Measurements from ENCODE around the gene HMCN2.

HMCN2 gene

DNA sequence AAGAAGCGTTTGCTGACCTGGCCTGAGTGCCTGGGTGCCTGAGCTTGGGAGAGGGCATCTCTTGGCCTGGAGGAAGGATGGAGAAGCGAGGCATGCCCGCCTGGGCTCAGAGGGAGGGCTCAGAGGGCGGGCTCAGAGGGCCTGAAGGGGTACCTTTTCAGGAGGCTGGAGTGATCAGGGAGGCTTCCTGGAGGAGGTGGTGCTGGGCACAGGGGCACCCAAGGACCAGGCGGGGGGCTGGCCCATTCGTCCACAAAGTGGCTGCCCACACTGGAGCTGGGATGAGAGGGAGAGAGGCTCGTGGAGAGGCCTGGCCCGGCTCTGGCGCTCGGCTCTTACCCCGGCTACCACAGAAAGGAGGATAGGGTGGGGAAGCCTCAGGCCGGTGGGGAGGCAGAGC is 212.0 kb downstream of the HMCN2 start:
- Histone ChIP-seq H2AK5ac (ENCODE audit: low read length, severe bottlenecking) (no peak overlapping the region), H3K27me3 (ENCODE audit: control insufficient read depth in 1 of 2, insufficient read depth in 1 of 2, low read length in 2 of 2) (no peaks in the 10 kb centered on the region), H2BK15ac (ENCODE audit: low read depth, poor library complexity, severe bottlenecking) (no peak overlapping the region), H4K8ac (ENCODE audit: low read length) (no peak overlapping the region), H2AFZ (ENCODE audit: low read depth, low read length) (no peak overlapping the region), H3K27ac (ENCODE audit: low read length, poor library complexity, severe bottlenecking) (no peak overlapping the region), H2BK5ac (ENCODE audit: low read depth, low read length, poor library complexity, severe bottlenecking) (no peak overlapping the region), H3K23ac (ENCODE audit: low read length in 2 of 2) (no peak overlapping the region), H3K9me3 (ENCODE audit: control insufficient read depth, low read length) (no peaks in the 10 kb centered on the region), H3K4me1 (ENCODE audit: control insufficient read depth, insufficient read depth, low read depth, low read length) (no peaks in the 10 kb centered on the region), H3K4me2 (ENCODE audit: low read length, poor library complexity, severe bottlenecking) (no peak overlapping the region), H3K18ac (ENCODE audit: low read depth in 1 of 2, low read length in 2 of 2) (no peak overlapping the region), H2BK120ac (ENCODE audit: low read depth, low read length) (no peak overlapping the region), H3K79me1 (replicated peaks; ENCODE audit: low read length, poor library complexity, severe bottlenecking) (no peaks in the 10 kb centered on the region), H3K4ac (ENCODE audit: low read depth in 1 of 2, low read length in 2 of 2) (no peak overlapping the region), H3K4me3 (ENCODE audit: insufficient read depth in 1 of 2, low read depth in 1 of 2, low read length in 2 of 2) (no peak overlapping the region), H2BK12ac (ENCODE audit: low read length in 2 of 2) (no peak overlapping the region), H3K36me3 (ENCODE audit: control insufficient read depth in 1 of 2, insufficient read depth in 2 of 2, low read depth in 1 of 2, low read length in 2 of 2) (peaks cover 49 to 91% of the 10 kb centered on the region in 2 experiments), H3K9ac (ENCODE audit: low read length) (no peak overlapping the region), H4K91ac (ENCODE audit: low read length) (no peak overlapping the region), H3K14ac (ENCODE audit: low read length in 2 of 2) (no peak overlapping the region)
- 88% methylated on average over 12 of the region's 12 CpGs for WGBS
- no peak for DNase-seq

- no peak overlapping the region for H3K4ac ChIP-seq (ENCODE audit: low read depth in 1 of 2, low read length in 2 of 2)
- no peaks in the 10 kb centered on the region for H3K9me3 ChIP-seq (ENCODE audit: control insufficient read depth, low read length)
- H3K27me3 ChIP-seq (ENCODE audit: control insufficient read depth in 1 of 2, insufficient read depth in 1 of 2, low read length in 2 of 2): no peaks in the 10 kb centered on the region
- H3K18ac ChIP-seq (ENCODE audit: low read depth in 1 of 2, low read length in 2 of 2): no peak overlapping the region
- no peak overlapping the region for H2BK12ac ChIP-seq (ENCODE audit: low read length in 2 of 2)
- H2BK15ac ChIP-seq (ENCODE audit: low read depth, poor library complexity, severe bottlenecking): no peak overlapping the region
- H3K14ac ChIP-seq (ENCODE audit: low read length in 2 of 2): no peak overlapping the region
- H2AK5ac ChIP-seq (ENCODE audit: low read length, severe bottlenecking): no peak overlapping the region
- H3K36me3 ChIP-seq (ENCODE audit: control insufficient read depth in 1 of 2, insufficient read depth in 2 of 2, low read depth in 1 of 2, low read length in 2 of 2): peaks cover 45 to 85% of the 10 kb centered on the region in 2 experiments
- H3K79me1 ChIP-seq (replicated peaks; ENCODE audit: low read length, poor library complexity, severe bottlenecking): no peaks in the 10 kb centered on the region
- H2AFZ ChIP-seq (ENCODE audit: low read depth, low read length): no peak overlapping the region
- H4K8ac ChIP-seq (ENCODE audit: low read length): no peak overlapping the region
- no peak overlapping the region for H3K23ac ChIP-seq (ENCODE audit: low read length in 2 of 2)
- no peak overlapping the region for H3K4me2 ChIP-seq (ENCODE audit: low read length, poor library complexity, severe bottlenecking)
- no peak overlapping the region for H3K4me3 ChIP-seq (ENCODE audit: insufficient read depth in 1 of 2, low read depth in 1 of 2, low read length in 2 of 2)
- WGBS: 89% methylated on average over 5 of the region's 9 CpGs
- H2BK5ac ChIP-seq (ENCODE audit: low read depth, low read length, poor library complexity, severe bottlenecking): no peak overlapping the region
- no peaks in the 10 kb centered on the region for H3K4me1 ChIP-seq (ENCODE audit: control insufficient read depth, insufficient read depth, low read depth, low read length)
- no peak for DNase-seq
- no peak overlapping the region for H3K27ac ChIP-seq (ENCODE audit: low read length, poor library complexity, severe bottlenecking)
- H4K91ac ChIP-seq (ENCODE audit: low read length): no peak overlapping the region
- H2BK120ac ChIP-seq (ENCODE audit: low read depth, low read length): no peak overlapping the region
- no peak overlapping the region for H3K9ac ChIP-seq (ENCODE audit: low read length)
Observed at GRCh38 chr9:130478152-130478551, 212.6 kb downstream of the HMCN2 start.

GRCh38 chr9:130478736-130479575 is 213.4 kb downstream of the HMCN2 start:
- no peaks in the 10 kb centered on the region for H3K27me3 ChIP-seq (ENCODE audit: control insufficient read depth in 1 of 2, insufficient read depth in 1 of 2, low read length in 2 of 2)
- H3K9me3 ChIP-seq (ENCODE audit: control insufficient read depth, low read length): no peaks in the 10 kb centered on the region
- H3K79me1 ChIP-seq (replicated peaks; ENCODE audit: low read length, poor library complexity, severe bottlenecking): peaks cover under 1% of the 10 kb centered on the region
- H3K36me3 ChIP-seq (ENCODE audit: control insufficient read depth in 1 of 2, insufficient read depth in 2 of 2, low read depth in 1 of 2, low read length in 2 of 2): peaks cover 47 to 86% of the 10 kb centered on the region in 2 experiments
- H2BK5ac ChIP-seq (ENCODE audit: low read depth, low read length, poor library complexity, severe bottlenecking): no peak overlapping the region
- 90% methylated on average over 35 of the region's 35 CpGs for WGBS
- no peak overlapping the region for H3K14ac ChIP-seq (ENCODE audit: low read length in 2 of 2)
- no peak overlapping the region for H3K18ac ChIP-seq (ENCODE audit: low read depth in 1 of 2, low read length in 2 of 2)
- no peak overlapping the region for H2AK5ac ChIP-seq (ENCODE audit: low read length, severe bottlenecking)
- DNase-seq: no peak
- H2BK15ac ChIP-seq (ENCODE audit: low read depth, poor library complexity, severe bottlenecking): no peak overlapping the region
- peak overlapping the region; percentile 4 for H3K4me2 ChIP-seq (ENCODE audit: low read length, poor library complexity, severe bottlenecking)
- H3K4ac ChIP-seq (ENCODE audit: low read depth in 1 of 2, low read length in 2 of 2): no peak overlapping the region
- H2BK12ac ChIP-seq (ENCODE audit: low read length in 2 of 2): no peak overlapping the region
- no peaks in the 10 kb centered on the region for H3K4me1 ChIP-seq (ENCODE audit: control insufficient read depth, insufficient read depth, low read depth, low read length)
- H3K9ac ChIP-seq (ENCODE audit: low read length): no peak overlapping the region
- no peak overlapping the region for H2BK120ac ChIP-seq (ENCODE audit: low read depth, low read length)
- no peak overlapping the region for H2AFZ ChIP-seq (ENCODE audit: low read depth, low read length)
- H3K4me3 ChIP-seq (ENCODE audit: insufficient read depth in 1 of 2, low read depth in 1 of 2, low read length in 2 of 2): no peak overlapping the region
- H3K27ac ChIP-seq (ENCODE audit: low read length, poor library complexity, severe bottlenecking): no peak overlapping the region
- no peak overlapping the region for H4K8ac ChIP-seq (ENCODE audit: low read length)
- no peak overlapping the region for H4K91ac ChIP-seq (ENCODE audit: low read length)
- H3K23ac ChIP-seq (ENCODE audit: low read length in 2 of 2): no peak overlapping the region

DNA sequence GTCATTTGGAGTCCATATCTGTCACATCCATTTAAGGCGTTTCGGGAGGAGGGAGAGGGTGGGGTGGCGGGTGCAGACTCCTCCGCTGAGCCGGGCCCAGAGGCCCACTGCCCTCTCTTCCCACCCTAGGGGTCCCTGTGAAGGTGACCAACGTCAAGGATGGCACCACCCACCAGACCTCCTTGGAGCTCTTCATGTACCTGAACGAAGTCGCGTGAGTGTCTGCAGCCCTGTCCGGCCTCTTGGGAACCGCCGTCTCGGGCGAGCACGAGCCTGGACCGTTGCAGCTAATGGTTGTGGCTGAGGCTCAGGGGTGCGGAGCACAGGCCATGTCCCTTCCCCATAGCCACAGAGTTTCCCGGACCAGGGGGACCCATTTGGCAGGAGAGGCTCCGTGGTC is 214.0 kb downstream of the HMCN2 start:
- H3K27me3 ChIP-seq (ENCODE audit: control insufficient read depth in 1 of 2, insufficient read depth in 1 of 2, low read length in 2 of 2): no peaks in the 10 kb centered on the region
- H3K4ac ChIP-seq (ENCODE audit: low read depth in 1 of 2, low read length in 2 of 2): no peak overlapping the region
- peaks cover 54 to 87% of the 10 kb centered on the region in 2 experiments for H3K36me3 ChIP-seq (ENCODE audit: control insufficient read depth in 1 of 2, insufficient read depth in 2 of 2, low read depth in 1 of 2, low read length in 2 of 2)
- H3K4me2 ChIP-seq (ENCODE audit: low read length, poor library complexity, severe bottlenecking): no peak overlapping the region
- no peaks in the 10 kb centered on the region for H3K9me3 ChIP-seq (ENCODE audit: control insufficient read depth, low read length)
- H3K14ac ChIP-seq (ENCODE audit: low read length in 2 of 2): no peak overlapping the region
- H3K4me3 ChIP-seq (ENCODE audit: insufficient read depth in 1 of 2, low read depth in 1 of 2, low read length in 2 of 2): no peak overlapping the region
- no peak overlapping the region for H3K23ac ChIP-seq (ENCODE audit: low read length in 2 of 2)
- no peak overlapping the region for H3K18ac ChIP-seq (ENCODE audit: low read depth in 1 of 2, low read length in 2 of 2)
- H3K9ac ChIP-seq (ENCODE audit: low read length): no peak overlapping the region
- H2AFZ ChIP-seq (ENCODE audit: low read depth, low read length): no peak overlapping the region
- 93% methylated on average over 19 of the region's 19 CpGs for WGBS
- H2BK15ac ChIP-seq (ENCODE audit: low read depth, poor library complexity, severe bottlenecking): no peak overlapping the region
- no peak for DNase-seq
- no peak overlapping the region for H2AK5ac ChIP-seq (ENCODE audit: low read length, severe bottlenecking)
- no peak overlapping the region for H4K8ac ChIP-seq (ENCODE audit: low read length)
- peaks cover 2% of the 10 kb centered on the region for H3K79me1 ChIP-seq (replicated peaks; ENCODE audit: low read length, poor library complexity, severe bottlenecking)
- no peak overlapping the region for H2BK120ac ChIP-seq (ENCODE audit: low read depth, low read length)
- no peak overlapping the region for H2BK5ac ChIP-seq (ENCODE audit: low read depth, low read length, poor library complexity, severe bottlenecking)
- H4K91ac ChIP-seq (ENCODE audit: low read length): no peak overlapping the region
- H2BK12ac ChIP-seq (ENCODE audit: low read length in 2 of 2): no peak overlapping the region
- no peaks in the 10 kb centered on the region for H3K4me1 ChIP-seq (ENCODE audit: control insufficient read depth, insufficient read depth, low read depth, low read length)
- H3K27ac ChIP-seq (ENCODE audit: low read length, poor library complexity, severe bottlenecking): no peak overlapping the region

Data from mesenchymal stem cell (in vitro differentiated cells and primary cell).